Stimulated activated CD8-positive, alpha-beta memory T cell treated with anti-CD3 and anti-CD28 coated beads, Interleukin-7, amount 100 ng/mL, for 48 hours (primary cell): ENCODE results near the gene KRT6B.
"Not testable (repeated sequence)": the region's sequence is repeated elsewhere in the genome, so short reads cannot be mapped to it uniquely, and the experiment has no call there.

Experiments used
- DNase-seq, 2 donors: peaks; one replicate each; pipeline ENCODE4 v3.0.0-alpha.2; 2020; ENCODE audit warnings: low read depth in 1 of 2; ENCODE audit errors: extremely low read depth in 1 of 2

The KRT6B gene

DNA sequence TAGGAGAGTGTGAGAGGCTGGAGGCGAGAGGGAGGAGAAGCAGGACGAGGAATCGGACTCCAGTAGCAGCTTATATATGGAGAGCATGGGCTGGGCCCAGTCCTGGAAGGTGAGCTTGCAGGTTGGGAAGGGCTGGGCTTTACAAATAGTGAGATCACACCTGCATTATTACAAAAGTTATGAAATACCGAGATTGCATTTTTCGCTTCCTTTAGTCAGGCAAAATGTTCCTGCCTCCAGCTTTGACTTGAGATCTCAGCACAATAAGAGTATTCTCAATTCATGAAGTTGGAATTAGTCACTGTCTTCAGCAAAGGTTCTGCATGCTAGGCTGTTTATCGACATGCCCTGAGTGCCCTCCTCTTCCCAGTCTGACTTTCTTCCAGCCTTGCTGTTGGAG is at the start of gene KRT6B:
Gene KRT6B (minus strand): TSS at position 46 of the 400 bp plus-strand sequence. CDS start 68 bp downstream, outside the sequence.
- DNase-seq: no peak

- no peak for DNase-seq
Measured at GRCh38 chr12:52501490-52501889, 49.5 kb upstream of the KRT6B start.

DNA sequence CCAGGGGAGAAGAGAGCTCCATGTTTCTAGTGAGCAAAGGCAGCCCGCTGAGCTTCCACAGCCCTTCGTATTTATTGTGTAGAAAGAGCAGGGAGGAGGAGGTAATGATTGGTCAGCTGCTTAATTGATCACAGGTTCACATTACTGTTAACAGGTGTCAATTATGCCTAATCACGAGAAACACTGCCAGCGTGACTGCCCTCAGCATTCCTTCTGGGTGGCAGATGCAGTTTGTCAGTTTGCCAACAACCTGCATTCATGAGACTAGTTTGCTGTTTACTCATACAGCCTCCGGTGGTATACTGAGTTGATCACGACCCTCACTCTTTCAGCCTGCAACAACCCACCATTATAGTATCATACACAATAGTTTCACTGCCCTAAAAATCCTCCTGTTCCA is 48.6 kb upstream of the KRT6B start:
- not testable (repeated sequence) for DNase-seq

- DNase-seq: no peak
Measured at GRCh38 chr12:52499806-52500560, 48.0 kb upstream of the KRT6B start.

DNA sequence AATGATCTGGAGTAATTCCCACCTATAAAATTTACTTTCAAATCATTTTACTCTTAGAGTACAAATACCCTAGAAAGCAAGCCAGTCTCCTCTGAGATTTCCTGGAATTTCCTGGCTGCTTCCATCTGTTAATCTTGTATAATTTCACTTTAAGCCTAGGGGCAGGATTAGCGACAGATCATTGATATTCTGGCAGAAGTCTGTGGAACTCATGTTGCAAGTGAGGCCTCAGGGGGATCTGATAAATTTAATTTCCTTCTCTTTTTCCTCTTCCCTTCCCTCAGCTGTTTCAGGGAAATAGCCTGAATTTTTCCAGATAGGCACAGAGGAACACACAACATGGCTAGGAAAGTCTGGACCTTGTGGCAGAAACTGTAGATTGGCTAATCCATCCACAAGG is 47.0 kb upstream of the KRT6B start:
- no peak for DNase-seq

DNA sequence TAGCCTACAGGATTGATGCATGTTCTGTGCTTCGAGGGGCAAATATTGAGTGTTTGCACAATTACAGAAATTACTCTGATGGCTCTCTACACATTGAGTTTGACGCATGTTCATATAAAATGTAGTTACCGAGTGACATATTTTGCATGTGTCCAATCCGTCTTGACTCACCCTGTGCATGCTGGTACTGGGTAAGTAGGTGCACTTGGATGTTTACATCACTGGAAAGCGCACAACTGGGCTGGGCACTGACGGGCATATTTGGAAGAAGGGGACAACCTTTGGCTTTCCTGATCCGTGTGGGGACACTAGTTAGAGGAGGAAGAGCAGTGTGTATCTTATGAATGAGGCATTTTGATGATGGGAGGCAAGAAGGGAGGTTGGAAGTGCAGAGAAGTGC is 46.0 kb upstream of the KRT6B start:
- DNase-seq: no peak

GRCh38 chr12:52496590-52497071 is 44.7 kb upstream of the KRT6B start:
- no peak for DNase-seq

DNA sequence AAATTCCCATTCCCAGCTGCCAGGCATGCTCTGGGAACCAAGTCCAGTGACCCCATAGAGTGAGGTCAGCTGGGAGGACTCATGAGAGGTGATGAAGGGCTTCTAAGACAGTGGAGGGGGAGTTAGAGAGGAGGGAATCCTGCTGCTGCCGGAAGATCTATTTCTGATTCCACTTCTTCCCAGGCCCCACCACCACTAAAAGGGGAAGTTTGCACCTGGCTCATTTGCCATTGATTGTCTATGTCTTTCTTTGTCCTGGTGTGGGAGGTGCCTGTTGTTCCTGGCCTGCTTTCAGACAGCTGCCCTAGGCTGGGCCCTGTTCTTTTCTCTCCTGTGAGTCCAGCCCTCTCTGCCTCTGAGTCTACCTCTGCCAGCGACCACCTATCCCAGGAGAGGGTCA is 44.1 kb upstream of the KRT6B start:
- DNase-seq: no peak

GRCh38 chr12:52495389-52495788 is 43.4 kb upstream of the KRT6B start:
- DNase-seq: no peak

GRCh38 chr12:52494518-52494917 is 42.6 kb upstream of the KRT6B start:
- no peak for DNase-seq

GRCh38 chr12:52494100-52494499 is 42.2 kb upstream of the KRT6B start:
- DNase-seq: no peak

DNA sequence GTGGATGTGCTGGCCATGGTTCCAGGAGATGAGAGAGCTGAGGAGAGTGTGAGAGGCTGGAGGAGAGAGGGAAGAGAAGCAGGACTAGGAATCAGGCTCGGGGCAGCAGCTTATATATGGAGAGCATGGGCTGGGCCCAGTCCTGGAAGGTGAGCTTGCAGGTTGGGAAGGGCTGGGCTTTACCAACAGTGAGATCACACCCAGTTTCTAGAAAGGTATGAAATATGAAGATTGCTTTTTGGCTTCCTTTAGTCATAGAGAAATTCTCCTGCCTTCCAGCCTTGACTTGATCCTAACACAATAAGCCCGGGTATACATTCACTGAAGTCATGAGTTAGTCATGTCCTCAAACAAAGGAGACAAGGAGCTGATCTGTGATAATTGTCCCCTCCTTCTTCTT is 41.2 kb upstream of the KRT6B start, which contains the start of gene KRT6A:
Gene KRT6A (minus strand): TSS at position 86 of the 400 bp plus-strand sequence. CDS start 69 bp downstream, at position 17.
- no peak for DNase-seq

DNA sequence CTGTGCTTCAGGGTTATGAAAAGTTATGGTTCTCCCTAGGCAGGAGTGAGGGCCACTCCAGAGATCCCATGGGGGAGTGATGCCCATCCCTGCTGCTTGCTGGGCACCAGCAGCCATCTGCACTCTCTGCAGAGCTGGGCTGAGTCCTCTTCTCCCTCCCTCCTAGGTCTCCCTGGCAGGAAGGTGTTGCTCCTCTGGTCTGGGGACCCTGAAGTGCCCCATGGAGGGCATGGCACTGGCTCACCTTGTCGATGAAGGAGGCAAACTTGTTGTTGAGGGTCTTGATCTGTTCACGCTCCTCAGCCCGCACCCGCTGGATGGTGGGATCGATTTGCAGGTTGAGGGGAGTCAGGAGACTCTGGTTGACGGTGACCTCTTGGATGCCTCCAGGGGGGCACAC is 40.5 kb upstream of the KRT6B start:
- not testable (repeated sequence) for DNase-seq

- DNase-seq: not testable (repeated sequence)
Measured at GRCh38 chr12:52491495-52491894, 39.5 kb upstream of the KRT6B start.

DNA sequence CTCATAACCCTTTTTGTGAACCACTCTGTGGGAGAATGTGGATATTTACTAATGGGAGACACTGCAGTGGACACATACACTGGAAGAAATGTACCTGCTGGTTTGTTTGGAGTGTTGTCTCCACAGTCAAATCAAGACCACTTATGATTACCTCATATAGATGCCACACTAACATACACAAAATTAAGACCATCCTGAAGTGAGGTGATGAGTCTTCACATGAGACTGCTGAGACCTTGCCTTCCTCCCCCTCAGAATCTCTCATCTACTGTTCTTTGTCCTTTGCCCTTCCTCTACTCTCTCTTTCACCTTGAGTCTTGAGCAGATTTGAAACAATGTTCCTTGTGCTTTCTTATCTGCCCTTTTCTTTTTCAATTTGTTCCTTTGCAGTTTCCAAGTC is 36.8 kb upstream of the KRT6B start:
- DNase-seq: no peak

GRCh38 chr12:52487744-52488443 is 35.9 kb upstream of the KRT6B start:
- not testable (repeated sequence) for DNase-seq

DNA sequence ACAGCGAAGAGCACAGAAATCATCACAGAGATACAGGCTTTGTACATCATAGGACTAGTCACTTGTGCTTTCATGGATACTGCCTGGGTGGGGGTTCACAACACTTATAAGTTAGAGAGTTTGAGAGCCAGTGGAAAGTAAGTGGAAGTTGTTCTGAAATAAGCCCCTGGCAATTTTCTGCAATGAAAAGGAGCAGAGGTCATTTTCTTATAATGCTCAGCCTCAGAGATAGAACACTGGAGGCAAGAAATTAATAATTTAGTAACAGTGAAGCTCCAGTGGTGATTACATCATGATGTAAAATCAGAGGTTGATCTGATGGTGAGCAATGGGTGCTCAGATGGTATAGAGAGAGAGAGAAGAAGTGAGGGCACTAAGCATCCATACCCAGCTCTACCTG is 35.3 kb upstream of the KRT6B start:
- DNase-seq: no peak

GRCh38 chr12:52486166-52487105 is 34.5 kb upstream of the KRT6B start:
- no peak for DNase-seq

- DNase-seq: no peak
Measured at GRCh38 chr12:52480073-52480472, 28.1 kb upstream of the KRT6B start.

DNA sequence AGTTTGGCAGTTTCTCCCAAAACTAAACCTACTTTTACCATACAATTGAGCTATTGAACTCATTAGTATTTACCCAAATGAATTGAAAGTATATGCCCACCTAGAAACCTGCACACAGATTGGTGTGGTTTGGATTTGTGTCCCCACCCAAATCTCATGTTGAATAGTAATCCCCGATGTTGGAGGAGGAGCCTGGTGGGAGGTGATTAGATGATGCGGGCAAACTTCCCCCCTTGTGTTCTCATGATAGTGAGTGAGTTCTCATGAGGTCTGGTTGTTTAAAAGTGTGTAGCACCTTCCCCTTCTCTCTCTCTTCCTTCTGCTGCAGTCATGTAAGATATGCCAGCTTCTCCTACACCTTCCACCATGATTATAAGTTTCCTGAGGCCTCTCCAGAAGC is 25.7 kb upstream of the KRT6B start:
- DNase-seq: no peak

- no peak for DNase-seq
Measured at GRCh38 chr12:52474212-52474611, 22.3 kb upstream of the KRT6B start.
